D721Med (cell line): ENCODE data around the gene DLGAP1.

Experiments used
- DNase-seq: peaks from one replicate; pipeline ENCODE4 v3.0.0; 2011; ENCODE audit warnings: low spot score; ENCODE audit not compliant: insufficient read length
- FAIRE-seq: peaks from 2 replicates; lab custom pipeline; 2011; peaks lifted over from hg19 to GRCh38; lab: Jason Lieb, UNC
- CTCF ChIP-seq: IDR thresholded peaks from 2 replicates; pipeline ENCODE4 v1.5.1; 2012; ENCODE audit warnings: mild to moderate bottlenecking, control low read depth; ENCODE audit not compliant: insufficient read depth; ENCODE audit errors: missing control alignments

Gene DLGAP1

GRCh38 chr18:3863006-3863405 lies 592.1 kb downstream of the DLGAP1 start:
- no peak for DNase-seq
- TF ChIP-seq CTCF, result no peak
- FAIRE-seq, result no peak

DNA sequence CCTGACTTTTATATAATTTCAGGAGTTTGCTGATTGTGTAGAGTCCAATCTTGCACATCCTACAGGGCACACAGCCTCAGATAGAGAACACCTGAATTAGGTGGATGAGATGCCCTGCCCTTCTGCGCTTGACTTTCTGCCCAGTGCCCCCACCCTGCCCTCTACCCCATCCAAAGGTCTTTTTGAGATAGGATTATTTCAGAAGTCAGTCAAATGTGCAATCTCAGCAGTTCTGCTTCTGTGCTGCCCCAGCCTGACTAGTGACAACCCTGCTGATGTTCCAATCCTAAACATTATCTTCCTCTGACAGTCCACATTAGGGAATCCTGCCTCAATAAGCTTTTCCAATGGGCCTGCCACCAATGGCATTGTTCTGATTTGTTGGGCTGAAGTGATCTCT lies 593.6 kb downstream of the DLGAP1 start:
- no peak for TF ChIP-seq CTCF
- no peak for DNase-seq

DNA sequence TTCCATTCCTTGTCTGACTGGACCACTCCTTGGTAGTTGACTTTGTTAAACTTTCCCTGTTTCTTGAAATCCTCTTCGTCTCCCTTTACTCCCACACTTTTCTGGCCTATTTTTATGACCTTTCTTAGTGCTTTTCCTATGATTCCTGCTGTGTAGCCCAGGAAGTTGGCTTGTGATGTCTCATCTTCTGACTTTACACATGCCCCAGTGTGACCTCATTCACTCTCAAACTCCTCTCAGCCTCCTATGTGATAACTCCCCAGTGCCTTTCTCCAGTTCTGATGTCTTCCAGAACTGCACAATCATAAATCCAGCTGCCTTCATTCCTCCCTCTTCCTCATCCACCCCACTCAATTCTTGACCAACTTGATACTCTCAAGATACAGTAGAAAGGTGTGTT lies 597.6 kb downstream of the DLGAP1 start:
- TF ChIP-seq CTCF, result no peak
- DNase-seq (no peak), FAIRE-seq (no peak)

More for the DNA sequence above, 593.6 kb downstream of the DLGAP1 start:
- FAIRE-seq, result no peak

DNA sequence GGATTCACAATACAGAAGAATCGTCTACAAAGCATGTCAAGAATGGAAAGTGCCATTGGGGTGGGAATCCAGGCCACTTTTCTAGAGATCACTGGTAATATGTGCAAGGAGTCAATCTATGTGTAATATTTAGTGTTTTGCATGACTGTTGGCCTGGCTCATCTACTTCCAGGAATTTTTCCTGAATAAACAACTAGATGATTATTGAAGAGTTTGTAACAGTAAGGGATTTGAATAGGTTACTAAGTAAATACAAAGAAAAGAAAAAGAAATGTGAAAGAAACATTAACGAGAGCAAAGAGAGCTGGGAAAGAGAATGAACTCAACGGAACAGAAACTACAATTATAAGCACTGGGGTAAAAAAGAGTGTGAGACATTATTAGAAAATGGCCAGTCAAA lies 599.1 kb downstream of the DLGAP1 start:
- no peak for TF ChIP-seq CTCF
- FAIRE-seq, result no peak
- DNase-seq, result no peak

DNA sequence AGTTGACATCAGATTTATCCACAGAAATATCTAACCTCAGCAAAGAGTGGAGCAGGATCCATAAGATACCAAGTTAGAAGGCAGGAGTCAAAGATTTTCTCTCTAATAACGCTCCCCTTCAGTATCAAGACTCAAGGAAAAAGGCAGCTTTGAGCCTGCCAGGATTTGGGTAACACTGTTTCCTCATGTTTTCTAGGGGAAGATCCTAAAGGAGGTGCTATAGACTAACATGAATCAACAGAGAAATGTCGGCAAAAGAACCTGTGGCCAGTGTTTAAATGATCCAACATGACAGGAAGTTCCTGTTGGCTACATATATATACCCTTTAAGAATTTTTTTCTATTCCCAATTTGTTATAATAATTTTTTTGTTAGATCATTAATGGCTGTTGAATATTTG lies 602.8 kb downstream of the DLGAP1 start:
- DNase-seq (no peak), FAIRE-seq (no peak)
- TF ChIP-seq CTCF, result no peak

- DNase-seq, result no peak
- peak; percentile 56 for FAIRE-seq
- no peak for TF ChIP-seq CTCF
Observed at GRCh38 chr18:3851159-3851558, 603.9 kb downstream of the DLGAP1 start.

DNA sequence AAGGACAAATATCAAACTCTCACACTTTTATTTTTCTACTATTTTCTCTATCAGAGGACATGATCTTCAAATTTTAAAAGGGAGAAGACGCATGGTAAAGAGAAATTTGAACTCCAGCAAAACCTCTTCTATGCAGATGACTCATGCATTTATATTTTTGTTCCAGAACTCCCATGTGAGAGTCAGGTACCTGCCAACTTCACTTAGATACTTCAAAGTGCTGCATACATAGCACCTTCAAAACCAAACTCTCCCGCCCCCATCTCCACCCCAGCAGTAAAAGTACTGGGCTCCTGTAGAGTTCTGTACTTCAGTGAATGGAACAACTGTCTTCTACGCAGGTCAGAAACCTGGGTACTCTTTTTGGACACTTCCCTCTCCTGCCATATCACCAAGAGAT lies 606.8 kb downstream of the DLGAP1 start:
- no peak for TF ChIP-seq CTCF
- FAIRE-seq, result no peak
- no peak for DNase-seq
